ENCODE measurements around the gene NDFIP1.

NDFIP1 gene

DNA sequence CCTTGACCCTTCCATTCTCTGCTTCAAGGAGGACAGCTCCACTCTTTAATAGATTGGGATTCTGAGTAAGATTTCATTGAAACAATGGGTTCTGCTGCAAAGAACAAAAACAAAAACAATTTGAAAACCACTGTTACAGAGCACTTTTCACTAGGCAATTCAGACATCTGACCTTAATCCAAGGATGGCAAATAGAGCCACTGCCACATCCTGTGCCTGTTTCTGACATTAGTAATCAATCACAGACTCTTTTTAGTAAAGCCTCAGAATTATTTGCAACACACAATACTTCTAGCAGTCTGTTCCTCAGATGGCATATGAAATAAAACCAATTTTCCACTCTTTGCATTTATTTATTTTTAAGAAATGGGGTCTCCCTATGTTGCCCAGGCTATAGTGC, 37.8 kb upstream of the NDFIP1 start:
- in situ Hi-C loops (cut with MboI; ENCODE audit: low pct_unique_long_range_greater_than_20kb, low sequenced_read_pairs, unreplicated experiment), result no loop called here
- TF ChIP-seq, protein P1, sequence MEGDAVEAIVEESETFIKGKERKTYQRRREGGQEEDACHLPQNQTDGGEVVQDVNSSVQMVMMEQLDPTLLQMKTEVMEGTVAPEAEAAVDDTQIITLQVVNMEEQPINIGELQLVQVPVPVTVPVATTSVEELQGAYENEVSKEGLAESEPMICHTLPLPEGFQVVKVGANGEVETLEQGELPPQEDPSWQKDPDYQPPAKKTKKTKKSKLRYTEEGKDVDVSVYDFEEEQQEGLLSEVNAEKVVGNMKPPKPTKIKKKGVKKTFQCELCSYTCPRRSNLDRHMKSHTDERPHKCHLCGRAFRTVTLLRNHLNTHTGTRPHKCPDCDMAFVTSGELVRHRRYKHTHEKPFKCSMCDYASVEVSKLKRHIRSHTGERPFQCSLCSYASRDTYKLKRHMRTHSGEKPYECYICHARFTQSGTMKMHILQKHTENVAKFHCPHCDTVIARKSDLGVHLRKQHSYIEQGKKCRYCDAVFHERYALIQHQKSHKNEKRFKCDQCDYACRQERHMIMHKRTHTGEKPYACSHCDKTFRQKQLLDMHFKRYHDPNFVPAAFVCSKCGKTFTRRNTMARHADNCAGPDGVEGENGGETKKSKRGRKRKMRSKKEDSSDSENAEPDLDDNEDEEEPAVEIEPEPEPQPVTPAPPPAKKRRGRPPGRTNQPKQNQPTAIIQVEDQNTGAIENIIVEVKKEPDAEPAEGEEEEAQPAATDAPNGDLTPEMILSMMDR (IDR thresholded peaks at IDR 0.05; ENCODE audit: extremely low read depth, insufficient read depth, missing control alignments), result no peak
- no peak for DNase-seq (ENCODE audit: low spot score)

DNA sequence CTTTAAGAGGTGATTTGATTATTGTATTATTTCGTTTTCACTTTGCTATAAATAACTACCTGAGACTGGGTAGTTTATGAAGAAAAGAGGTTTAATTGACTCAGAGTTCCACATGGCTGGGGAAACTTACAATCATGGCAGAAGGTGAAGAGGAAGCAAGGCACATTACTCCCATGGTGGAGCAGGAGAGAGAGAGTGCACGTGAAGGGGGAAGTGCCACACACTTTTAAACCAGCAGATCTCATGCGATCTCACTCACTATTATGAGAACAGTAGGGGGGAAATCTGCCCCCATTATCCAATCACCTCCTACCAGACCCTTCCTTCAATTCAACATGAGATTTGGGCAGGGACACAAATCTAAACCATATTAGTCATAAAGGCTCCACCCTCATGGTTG, 36.1 kb upstream of the NDFIP1 start:
- in situ Hi-C loops (cut with MboI; ENCODE audit: low pct_unique_long_range_greater_than_20kb, low sequenced_read_pairs, unreplicated experiment), result no loop called here
- no peak for DNase-seq (ENCODE audit: low spot score)
- TF ChIP-seq, protein P1 (IDR thresholded peaks at IDR 0.05; ENCODE audit: extremely low read depth, insufficient read depth, missing control alignments), result no peak

DNA sequence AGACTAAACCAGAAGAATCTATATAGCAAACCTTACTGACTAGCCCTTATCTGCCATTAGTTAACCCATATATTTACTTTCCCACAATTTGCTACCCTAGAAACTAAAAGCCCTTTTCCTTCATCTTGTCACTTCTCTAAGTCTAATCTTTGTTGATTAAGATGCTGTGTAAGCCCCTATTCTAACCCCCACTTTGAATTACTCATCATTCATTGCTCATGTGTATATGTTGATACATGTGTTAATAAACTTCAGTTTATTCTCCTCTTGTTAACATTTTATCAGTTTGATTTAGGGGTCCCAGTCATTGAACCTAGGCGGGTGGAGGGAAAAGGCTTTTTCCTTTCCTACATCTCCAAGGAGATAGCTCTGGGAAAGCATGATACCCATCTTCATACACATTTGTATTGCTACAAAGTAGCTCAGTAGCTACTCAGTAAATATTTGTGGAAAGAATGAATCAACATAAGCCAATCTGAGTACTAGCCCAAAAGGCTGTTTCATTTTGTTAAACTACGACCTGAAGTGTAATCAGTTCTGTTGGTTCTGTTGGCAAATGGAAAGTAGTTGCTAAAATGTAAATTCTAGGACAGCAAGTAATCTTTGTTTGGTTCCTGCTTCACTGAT, 35.1 kb upstream of the NDFIP1 start:
- TF ChIP-seq, protein P1 (IDR thresholded peaks at IDR 0.05; ENCODE audit: extremely low read depth, insufficient read depth, missing control alignments), result no peak
- in situ Hi-C loops (cut with MboI; ENCODE audit: low pct_unique_long_range_greater_than_20kb, low sequenced_read_pairs, unreplicated experiment), result no loop called here
- DNase-seq (ENCODE audit: low spot score), result no peak

DNA sequence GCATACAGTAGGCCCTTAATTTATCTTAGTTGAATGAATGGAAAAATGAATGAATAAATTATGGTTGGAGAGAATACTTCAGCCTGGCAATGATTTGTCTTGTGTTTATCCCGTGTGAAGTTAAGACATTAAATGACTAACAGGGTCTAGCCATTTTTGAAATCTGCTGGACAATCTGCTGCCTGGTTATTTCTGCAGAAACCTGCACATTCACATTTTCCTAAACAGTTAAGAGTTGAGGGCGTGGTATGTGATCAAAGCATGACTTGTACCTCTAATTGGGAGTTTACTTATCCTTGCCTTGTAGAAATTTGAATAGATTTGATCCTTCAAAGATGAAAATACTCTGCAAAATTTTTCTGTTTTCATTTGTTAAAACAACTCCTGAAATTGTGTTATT, 34.6 kb upstream of the NDFIP1 start:
- TF ChIP-seq, protein P1 (IDR thresholded peaks at IDR 0.05; ENCODE audit: extremely low read depth, insufficient read depth, missing control alignments), result no peak
- DNase-seq (ENCODE audit: low spot score), result no peak
- in situ Hi-C loops (cut with MboI; ENCODE audit: low pct_unique_long_range_greater_than_20kb, low sequenced_read_pairs, unreplicated experiment), result no loop called here

DNA sequence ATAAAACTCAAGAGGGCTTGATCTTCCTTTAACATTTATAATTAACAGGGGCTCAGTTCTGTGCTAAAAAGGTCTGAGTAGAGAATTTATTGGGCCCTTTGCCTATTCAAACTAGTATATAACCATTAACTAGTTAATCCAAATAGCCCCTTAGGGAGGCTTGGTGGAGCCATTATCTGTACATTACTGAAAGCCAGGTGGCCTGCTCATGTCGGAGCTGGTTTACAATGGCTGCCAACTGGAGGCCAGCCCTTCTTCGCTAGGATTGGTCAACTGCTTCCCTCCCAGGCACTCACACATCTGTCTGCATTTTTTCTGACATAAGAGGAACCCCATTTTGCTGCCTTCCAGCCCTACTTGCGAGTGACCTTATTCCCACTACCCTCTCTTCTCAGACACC, 30.4 kb upstream of the NDFIP1 start:
- no peak for DNase-seq (ENCODE audit: low spot score)
- in situ Hi-C loops (cut with MboI; ENCODE audit: low pct_unique_long_range_greater_than_20kb, low sequenced_read_pairs, unreplicated experiment), result no loop called here

DNA sequence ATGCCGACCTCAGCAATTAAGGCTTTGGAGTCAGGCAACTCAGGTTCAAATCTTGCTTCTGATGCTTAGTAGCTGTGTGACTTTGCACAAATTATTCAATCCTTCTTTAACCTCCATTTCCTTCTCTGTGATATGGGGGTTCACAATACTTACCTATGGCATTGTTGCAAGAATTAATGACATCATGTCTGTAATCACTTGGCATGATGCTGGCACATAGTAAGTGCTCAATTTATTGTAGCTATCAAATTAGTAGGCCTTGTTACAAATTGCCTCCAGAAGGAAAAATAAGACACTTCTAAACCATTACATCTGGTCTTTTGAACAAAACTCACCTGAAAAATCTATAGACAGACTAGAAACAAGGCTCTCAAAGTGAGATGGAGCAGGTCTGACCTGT, 29.9 kb upstream of the NDFIP1 start:
- TF ChIP-seq, protein P1 (IDR thresholded peaks at IDR 0.05; ENCODE audit: extremely low read depth, insufficient read depth, missing control alignments), result no peak

More for the DNA sequence above, 30.4 kb upstream of the NDFIP1 start:
- TF ChIP-seq, protein P1 (IDR thresholded peaks at IDR 0.05; ENCODE audit: extremely low read depth, insufficient read depth, missing control alignments), result no peak

More for the DNA sequence above, 29.9 kb upstream of the NDFIP1 start:
- in situ Hi-C loops (cut with MboI; ENCODE audit: low pct_unique_long_range_greater_than_20kb, low sequenced_read_pairs, unreplicated experiment), result no loop called here
- DNase-seq (ENCODE audit: low spot score), result no peak

Measured in GM13977 (cell line).